ENCODE measurements around the gene NOVA2.

- TF ChIP-seq CTCF (IDR thresholded peaks at IDR 0.05 in 2 of 3, conservative IDR thresholded peaks at IDR 0.05 in 1 of 3; ENCODE audit: borderline replicate concordance in 1 of 3, insufficient read depth in 1 of 3, low read depth in 2 of 3, low read length in 2 of 3) (peak in 2 of 3 experiments; percentile 37 to 39; a peak in 4 of 6 replicates), ZBTB33 (IDR thresholded peaks at IDR 0.05; ENCODE audit: extremely low read depth, insufficient replicate concordance, low read length) (no peak), POLR2A (IDR thresholded peaks at IDR 0.05; ENCODE audit: borderline replicate concordance, extremely low read depth, insufficient read depth, insufficient read length) (no peak), ZNF274 (IDR thresholded peaks at IDR 0.05; ENCODE audit: low read depth, low read length) (no peak), EZH2 (IDR thresholded peaks at IDR 0.05) (no peak), YY1 (IDR thresholded peaks at IDR 0.05; ENCODE audit: extremely low read depth, insufficient replicate concordance, low read depth, low read length) (no peak), SIN3A (IDR thresholded peaks at IDR 0.05; ENCODE audit: low read depth) (no peak)
Observed at GRCh38 chr19:45922281-45922680, 51.4 kb downstream of the NOVA2 start.
